Measurements from ENCODE around the gene IL17RB.

IL17RB gene

DNA sequence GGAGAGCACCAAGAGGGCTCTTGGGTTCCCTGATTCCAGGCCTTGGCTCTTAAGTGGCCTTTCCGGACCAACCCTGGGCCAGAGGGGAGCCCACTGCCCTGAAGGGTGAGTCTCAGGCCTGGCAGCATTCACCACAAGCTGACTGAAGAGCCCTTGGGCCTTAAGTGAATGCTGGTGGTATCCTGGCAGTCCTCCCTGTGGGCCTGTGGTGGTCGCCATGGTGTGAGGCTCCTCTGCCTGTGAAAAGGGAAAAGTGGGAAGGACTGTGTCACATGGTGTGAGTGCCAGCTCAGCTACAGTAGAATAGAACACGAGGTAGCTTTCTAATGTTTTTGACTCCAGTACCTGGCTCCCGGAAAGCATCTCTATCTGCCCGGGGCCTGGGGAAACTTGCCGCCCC is 15.4 kb upstream of the IL17RB start:
- no peak overlapping the region for H3K4me3 ChIP-seq (ENCODE audit: low read depth, low read length)
- no peak for TF ChIP-seq CTCF (IDR thresholded peaks at IDR 0.05; ENCODE audit: borderline replicate concordance, insufficient read depth, low read depth, low read length)

DNA sequence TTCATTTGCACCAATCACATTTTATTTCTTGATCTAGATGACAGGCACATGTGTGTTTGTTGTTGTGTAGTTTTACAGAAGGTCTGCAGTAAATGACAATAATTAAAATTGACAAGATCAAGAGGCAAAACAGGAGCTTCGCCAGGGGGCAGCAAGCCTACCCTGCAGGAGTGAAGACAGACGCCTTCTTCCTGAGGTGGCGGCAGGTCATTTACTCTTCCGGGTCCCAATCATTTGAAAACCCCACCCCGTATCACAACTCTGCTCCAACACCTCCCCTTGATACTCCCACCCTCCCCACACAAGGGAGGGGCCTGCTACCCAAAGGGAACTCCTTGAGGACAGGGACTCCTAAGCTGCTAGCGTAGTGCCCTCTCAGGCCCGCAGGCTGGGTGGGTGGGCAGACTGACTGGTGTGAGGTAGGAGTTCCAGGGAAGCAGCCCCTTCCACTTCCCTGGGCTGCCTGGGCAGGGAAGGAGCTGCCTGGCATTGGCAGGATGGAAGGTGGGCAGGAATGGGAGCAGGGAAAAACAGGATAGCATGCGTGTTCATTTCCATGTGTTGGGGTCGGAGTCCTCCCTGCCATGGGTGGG is 13.2 kb upstream of the IL17RB start:
- H3K4me3 ChIP-seq (ENCODE audit: low read depth, low read length) = no peak overlapping the region
- TF ChIP-seq CTCF (IDR thresholded peaks at IDR 0.05; ENCODE audit: borderline replicate concordance, insufficient read depth, low read depth, low read length) = no peak

DNA sequence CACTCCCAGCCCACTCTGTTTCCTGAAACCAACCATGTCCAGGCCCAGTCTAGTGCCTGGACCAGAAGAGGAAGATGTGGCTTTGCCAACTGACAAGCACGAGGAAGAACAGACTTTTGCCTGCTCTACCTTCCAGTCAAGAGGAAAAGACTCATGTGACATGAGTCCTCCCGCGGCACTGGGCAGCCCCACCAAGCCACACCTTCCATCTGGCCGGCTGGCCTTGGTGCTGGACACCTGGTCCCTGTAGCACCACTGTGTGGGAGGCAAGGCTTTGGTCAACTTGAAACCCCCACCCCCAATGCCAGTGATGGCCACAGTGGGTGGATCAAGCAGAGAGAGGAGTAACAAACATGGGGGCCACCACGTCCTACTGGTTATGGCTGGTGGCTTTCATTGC is 12.7 kb upstream of the IL17RB start:
- no peak overlapping the region for H3K4me3 ChIP-seq (ENCODE audit: low read depth, low read length)
- no peak for TF ChIP-seq CTCF (IDR thresholded peaks at IDR 0.05; ENCODE audit: borderline replicate concordance, insufficient read depth, low read depth, low read length)

- TF ChIP-seq CTCF (IDR thresholded peaks at IDR 0.05; ENCODE audit: borderline replicate concordance, insufficient read depth, low read depth, low read length) = no peak
- no peak overlapping the region for H3K4me3 ChIP-seq (ENCODE audit: low read depth, low read length)
Measured at GRCh38 chr3:53834429-53835095, 11.8 kb upstream of the IL17RB start.

DNA sequence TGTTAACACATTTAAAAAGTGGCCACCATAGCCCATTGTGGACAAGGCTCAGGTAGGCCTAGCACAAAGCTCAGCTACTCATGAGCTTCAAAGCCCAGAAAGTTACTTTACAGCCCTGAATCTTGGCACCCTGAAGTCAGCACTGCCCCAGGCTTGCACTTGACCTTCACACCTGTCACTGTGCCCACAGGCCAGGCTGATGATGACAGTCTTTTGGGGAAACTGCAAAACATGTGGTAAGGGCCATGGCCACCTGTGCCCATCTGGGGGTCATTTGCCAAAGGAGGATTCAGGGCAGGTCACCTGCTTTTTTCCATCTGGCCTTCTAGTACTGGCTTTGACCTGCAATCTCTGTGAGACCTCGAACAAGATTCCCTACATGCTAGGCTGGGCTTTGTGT is 11.1 kb upstream of the IL17RB start:
- TF ChIP-seq CTCF (IDR thresholded peaks at IDR 0.05; ENCODE audit: borderline replicate concordance, insufficient read depth, low read depth, low read length) = no peak
- no peak overlapping the region for H3K4me3 ChIP-seq (ENCODE audit: low read depth, low read length)

- no peak for TF ChIP-seq CTCF (IDR thresholded peaks at IDR 0.05; ENCODE audit: borderline replicate concordance, insufficient read depth, low read depth, low read length)
- no peak overlapping the region for H3K4me3 ChIP-seq (ENCODE audit: low read depth, low read length)
Measured at GRCh38 chr3:53836084-53836872, 10.1 kb upstream of the IL17RB start.

All from GM12875 (cell line).